Neuronal stem cell (in vitro differentiated cells): ENCODE results near the gene GRAP.
"Not testable (repeated sequence)": the region's sequence is repeated elsewhere in the genome, so short reads cannot be mapped to it uniquely, and the experiment has no call there.

Source experiments
- DNase-seq: peaks from one replicate; pipeline ENCODE4 v3.0.0-alpha.2; 2013; ENCODE audit warnings: low spot score
- H2AFZ ChIP-seq: one replicate; pipeline ENCODE4 v1.6.1; 2013; ENCODE audit warnings: mild to moderate bottlenecking, low read length, inconsistent platforms
- H2AK5ac ChIP-seq: 2 replicates; pipeline ENCODE4 v1.6.1; 2013; ENCODE audit warnings: low read depth, mild to moderate bottlenecking, inconsistent platforms, low read length, moderate library complexity, mixed read lengths
- H2BK120ac ChIP-seq: 2 replicates; pipeline ENCODE4 v1.6.1; 2013; ENCODE audit warnings: low read depth, mild to moderate bottlenecking, inconsistent platforms, low read length, moderate library complexity, mixed read lengths
- H2BK12ac ChIP-seq: one replicate; pipeline ENCODE4 v1.6.1; 2013; ENCODE audit warnings: low read length, inconsistent platforms
- H2BK15ac ChIP-seq: 2 replicates; pipeline ENCODE4 v1.6.1; 2013; ENCODE audit warnings: mild to moderate bottlenecking, low read length, inconsistent platforms, mixed read lengths
- H2BK5ac ChIP-seq: one replicate; pipeline ENCODE4 v1.6.1; 2013; ENCODE audit warnings: inconsistent platforms, mild to moderate bottlenecking, low read length, moderate library complexity
- H3K14ac ChIP-seq: one replicate; pipeline ENCODE4 v1.6.1; 2013; ENCODE audit warnings: low read length, inconsistent platforms
- H3K18ac ChIP-seq: 2 replicates; pipeline ENCODE4 v1.6.1; 2013; ENCODE audit warnings: low read length, inconsistent platforms
- H3K23ac ChIP-seq: 2 replicates; pipeline ENCODE4 v1.6.1; 2013; ENCODE audit warnings: low read depth, mild to moderate bottlenecking, mixed read lengths, low read length, inconsistent platforms; ENCODE audit not compliant: poor library complexity
- H3K27ac ChIP-seq: replicated peaks from 3 replicates; pipeline ENCODE4 v1.5.1; 2013; ENCODE audit warnings: low read length, inconsistent platforms
- H3K27me3 ChIP-seq, 3 experiments: 2 replicates each; pipeline ENCODE4 v1.6.1; 2013; ENCODE audit warnings: low read length in 3 of 3, mild to moderate bottlenecking in 2 of 3, inconsistent platforms in 1 of 3, low read depth in 1 of 3, mixed read lengths in 1 of 3, moderate library complexity in 1 of 3; ENCODE audit not compliant: control insufficient read depth in 3 of 3, insufficient read depth in 3 of 3
- H3K36me3 ChIP-seq, 2 donors: replicated peaks in 1 of 2; 2 replicates each; pipeline ENCODE4 v1.6.1; 2013; ENCODE audit warnings: low read length in 2 of 2; ENCODE audit not compliant: control insufficient read depth in 2 of 2, insufficient read depth in 2 of 2
- H3K4ac ChIP-seq: 2 replicates; pipeline ENCODE4 v1.6.1; 2013; ENCODE audit warnings: inconsistent platforms, mild to moderate bottlenecking, low read length, moderate library complexity
- H3K4me1 ChIP-seq, 2 donors: 1 replicate in 1 of 2; 2 replicates in 1 of 2; pipeline ENCODE4 v1.6.1; 2013; ENCODE audit warnings: low read length in 2 of 2, low read depth in 1 of 2; ENCODE audit not compliant: control insufficient read depth in 2 of 2, insufficient read depth in 1 of 2
- H3K4me2 ChIP-seq: one replicate; pipeline ENCODE4 v1.6.1; 2013; ENCODE audit warnings: mild to moderate bottlenecking, low read length, inconsistent platforms; ENCODE audit not compliant: insufficient read depth, poor library complexity, severe bottlenecking
- H3K4me3 ChIP-seq, 2 donors: 2 replicates each; pipeline ENCODE4 v1.5.1; 2013; ENCODE audit warnings: low read length in 2 of 2, mild to moderate bottlenecking in 2 of 2, inconsistent platforms in 1 of 2, moderate library complexity in 1 of 2
- H3K79me1 ChIP-seq: one replicate; pipeline ENCODE4 v1.6.1; 2013; ENCODE audit warnings: low read depth, mild to moderate bottlenecking, inconsistent platforms, low read length, moderate library complexity
- H3K9ac ChIP-seq: one replicate; pipeline ENCODE4 v1.6.1; 2013; ENCODE audit warnings: mild to moderate bottlenecking, low read depth, low read length, inconsistent platforms; ENCODE audit not compliant: poor library complexity
- H3K9me3 ChIP-seq, 2 donors: replicated peaks in 1 of 2; 2 replicates each; pipeline versions ENCODE3 to v1.6.1; 2013; ENCODE audit warnings: low read length in 2 of 2, mild to moderate bottlenecking in 2 of 2, inconsistent platforms in 1 of 2, low read depth in 1 of 2, mixed read lengths in 1 of 2, moderate library complexity in 1 of 2; ENCODE audit not compliant: control insufficient read depth in 2 of 2, insufficient read depth in 1 of 2
- H4K8ac ChIP-seq: one replicate; pipeline ENCODE4 v1.6.1; 2013; ENCODE audit warnings: low read depth, mild to moderate bottlenecking, inconsistent platforms, low read length, moderate library complexity
- H4K91ac ChIP-seq: one replicate; pipeline ENCODE4 v1.6.1; 2013; ENCODE audit warnings: low read length, low read depth, mild to moderate bottlenecking, inconsistent platforms; ENCODE audit not compliant: poor library complexity
- WGBS, 2 donors: extraction: QIAGEN DNeasy Blood & Tissue Kit; methylation state at CpG; one replicate each; pipeline ENCODE4 v1.1.7; 2013; ENCODE audit warnings: missing lambda C conversion rate in 2 of 2, mixed read lengths in 1 of 2; ENCODE audit not compliant: insufficient read length in 2 of 2, insufficient replicate concordance in 1 of 2; ENCODE audit errors: extremely low coverage in 2 of 2; 5-methylcytosine and 5-hydroxymethylcytosine counted together

GRAP gene

GRCh38 chr17:19047510-19047909 lies 753 bp upstream of the GRAP start:
- H3K18ac ChIP-seq, H4K8ac ChIP-seq, H3K9me3 ChIP-seq, DNase-seq, H3K36me3 ChIP-seq, H2BK15ac ChIP-seq, H3K27me3 ChIP-seq, H3K4me3 ChIP-seq, H2BK120ac ChIP-seq, H2AK5ac ChIP-seq, H3K79me1 ChIP-seq, H3K23ac ChIP-seq, H4K91ac ChIP-seq, H2BK12ac ChIP-seq, H2AFZ ChIP-seq, H2BK5ac ChIP-seq, H3K27ac ChIP-seq, H3K4me1 ChIP-seq, H3K14ac ChIP-seq, H3K4me2 ChIP-seq, H3K9ac ChIP-seq, H3K4ac ChIP-seq: not testable (repeated sequence)
- no CpG with 5 or more reads among the region's 7 CpGs for WGBS, 2 donors

GRCh38 chr17:19044643-19045042 lies 2.1 kb downstream of the GRAP start:
- not testable (repeated sequence) for H3K14ac ChIP-seq, H2AFZ ChIP-seq, H3K18ac ChIP-seq, H3K4me3 ChIP-seq, H3K36me3 ChIP-seq, H3K23ac ChIP-seq, H4K8ac ChIP-seq, H3K27ac ChIP-seq, H3K9me3 ChIP-seq, H2AK5ac ChIP-seq, H3K79me1 ChIP-seq, H3K4me1 ChIP-seq, H2BK120ac ChIP-seq, H2BK15ac ChIP-seq, H4K91ac ChIP-seq, H3K9ac ChIP-seq, H2BK12ac ChIP-seq, H3K4me2 ChIP-seq, DNase-seq, H2BK5ac ChIP-seq, H3K27me3 ChIP-seq, H3K4ac ChIP-seq
- WGBS, 2 donors, result no CpG with 5 or more reads among the region's 9 CpGs

- not testable (repeated sequence) for DNase-seq, H3K4ac ChIP-seq, H2AK5ac ChIP-seq, H3K36me3 ChIP-seq, H2BK12ac ChIP-seq, H2BK5ac ChIP-seq, H3K79me1 ChIP-seq, H3K14ac ChIP-seq, H3K9ac ChIP-seq, H3K27ac ChIP-seq, H2BK120ac ChIP-seq, H3K4me3 ChIP-seq, H3K4me1 ChIP-seq, H4K91ac ChIP-seq, H3K4me2 ChIP-seq, H2BK15ac ChIP-seq, H3K9me3 ChIP-seq, H2AFZ ChIP-seq, H3K23ac ChIP-seq, H4K8ac ChIP-seq, H3K27me3 ChIP-seq, H3K18ac ChIP-seq
- WGBS, 2 donors, result no CpG with 5 or more reads among the region's 8 CpGs
Measured at GRCh38 chr17:19043032-19043431, 3.7 kb downstream of the GRAP start.

- H3K4me3 ChIP-seq, H2AFZ ChIP-seq, H3K23ac ChIP-seq, H2AK5ac ChIP-seq, H2BK15ac ChIP-seq, H3K27ac ChIP-seq, H3K27me3 ChIP-seq, H3K9me3 ChIP-seq, H2BK12ac ChIP-seq, H2BK5ac ChIP-seq, H4K91ac ChIP-seq, H3K4me1 ChIP-seq, H3K4me2 ChIP-seq, H3K14ac ChIP-seq, DNase-seq, H2BK120ac ChIP-seq, H4K8ac ChIP-seq, H3K18ac ChIP-seq, H3K79me1 ChIP-seq, H3K9ac ChIP-seq, H3K4ac ChIP-seq, H3K36me3 ChIP-seq: not testable (repeated sequence)
- WGBS, 2 donors, result no CpG with 5 or more reads among the region's 14 CpGs
Measured at GRCh38 chr17:19042369-19042768, 4.4 kb downstream of the GRAP start.
